Umbilical cord (tissue), 2 donors: ENCODE measurements around the gene SAV1. TPM values are rescaled to one million over a fixed set of nuclear protein-coding genes. Genes with fewer than 3 reads are reported as not detected.

Experiments used
- DNase-seq: peaks from one replicate; pipeline ENCODE4 v3.0.0-alpha.2; 2015; ENCODE audit warnings: low spot score
- total RNA-seq: library from RNA; depleted of rRNA; stranded (reverse); fragments of >200 nt; gene quantifications from one replicate; pipeline ENCODE4 v1.2.3, GENCODE V29; 2014; ENCODE audit warnings: low replicate concordance; ENCODE audit not compliant: insufficient read depth

The SAV1 gene
- total RNA-seq, 1 donor from 2014 or later, result 40.7 TPM

- DNase-seq, result no peak
Measured at GRCh38 chr14:50607181-50607580, 60.9 kb downstream of the SAV1 start.

GRCh38 chr14:50606468-50606867 lies 61.6 kb downstream of the SAV1 start:
- DNase-seq, result no peak

DNA sequence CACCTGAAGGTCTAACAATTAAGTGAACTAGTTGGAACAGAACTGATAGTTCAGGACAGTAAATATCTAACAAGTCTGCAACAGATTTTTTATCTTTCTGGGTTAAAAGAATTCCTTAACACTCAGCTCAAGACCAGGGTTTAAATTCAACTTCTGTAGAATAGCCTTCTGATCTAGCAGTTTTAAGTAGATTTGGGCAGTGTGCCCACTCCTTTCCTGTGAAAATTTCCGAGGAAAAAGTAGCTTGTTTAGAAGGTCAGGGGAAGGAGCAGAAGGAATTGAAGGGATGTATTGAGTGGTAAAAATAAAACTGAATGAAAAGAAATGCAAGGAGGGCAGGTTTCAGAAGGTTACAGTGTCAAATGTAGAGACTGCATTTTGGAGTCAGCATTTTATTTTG lies 62.3 kb downstream of the SAV1 start:
- DNase-seq, result peak; percentile 69

DNA sequence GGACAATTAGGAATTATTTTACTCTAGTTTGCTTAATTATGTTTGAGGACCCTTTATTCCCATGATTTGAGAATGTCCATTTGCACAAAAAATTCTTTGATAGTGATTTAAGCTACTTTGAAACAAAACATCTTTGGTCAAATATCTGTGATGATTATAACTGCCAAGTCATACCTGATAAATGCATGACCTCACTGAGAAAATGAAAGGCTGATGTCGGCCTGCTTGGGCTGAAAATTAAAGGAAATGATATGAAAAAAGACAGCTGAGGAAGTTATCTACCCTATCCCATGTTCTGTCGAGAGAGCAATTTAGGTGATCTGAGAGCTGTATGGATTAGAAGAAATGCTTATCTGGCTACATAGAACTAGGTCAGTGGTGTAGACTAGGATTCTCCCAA lies 64.5 kb downstream of the SAV1 start:
- no peak for DNase-seq

DNA sequence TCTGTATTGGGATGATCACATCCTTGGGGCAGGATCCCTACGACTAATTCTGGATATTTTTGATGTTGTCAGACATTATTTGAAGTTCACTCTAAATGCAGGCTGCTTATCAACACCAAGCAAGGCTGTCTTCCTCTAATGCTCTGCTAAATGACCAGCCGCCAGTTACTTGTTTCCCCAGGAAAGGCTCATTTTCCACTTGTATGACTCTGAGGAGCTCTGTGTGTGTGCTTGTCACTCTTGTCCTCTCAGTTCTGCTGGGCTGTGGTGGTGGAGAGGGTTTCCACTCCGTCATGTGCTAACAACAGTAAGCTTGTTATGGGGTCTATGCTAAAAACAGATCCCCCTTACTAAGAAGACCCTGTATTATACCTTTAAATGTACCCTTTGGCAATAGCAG lies 66.1 kb downstream of the SAV1 start:
- no peak for DNase-seq

DNA sequence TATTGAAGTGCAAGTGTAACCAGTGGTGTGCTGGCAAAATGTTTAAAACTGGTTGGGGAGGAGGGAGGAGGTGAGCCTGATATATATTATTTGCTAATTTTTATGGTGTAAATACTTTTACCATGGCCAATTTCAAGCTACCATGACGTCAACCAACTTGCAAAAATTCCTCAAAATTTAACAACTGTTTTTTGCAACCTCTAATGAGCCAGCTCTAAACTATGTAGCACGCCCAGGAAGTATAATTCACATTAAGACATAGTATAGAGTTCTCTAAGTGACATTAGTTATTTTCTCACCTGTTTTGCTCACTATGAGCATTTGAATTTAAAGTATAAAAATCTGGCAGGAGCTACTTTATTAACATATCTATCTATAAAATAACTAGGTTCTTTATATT lies 66.7 kb downstream of the SAV1 start:
- no peak for DNase-seq

- no peak for DNase-seq
Measured at GRCh38 chr14:50600849-50601248, 67.3 kb downstream of the SAV1 start.

DNA sequence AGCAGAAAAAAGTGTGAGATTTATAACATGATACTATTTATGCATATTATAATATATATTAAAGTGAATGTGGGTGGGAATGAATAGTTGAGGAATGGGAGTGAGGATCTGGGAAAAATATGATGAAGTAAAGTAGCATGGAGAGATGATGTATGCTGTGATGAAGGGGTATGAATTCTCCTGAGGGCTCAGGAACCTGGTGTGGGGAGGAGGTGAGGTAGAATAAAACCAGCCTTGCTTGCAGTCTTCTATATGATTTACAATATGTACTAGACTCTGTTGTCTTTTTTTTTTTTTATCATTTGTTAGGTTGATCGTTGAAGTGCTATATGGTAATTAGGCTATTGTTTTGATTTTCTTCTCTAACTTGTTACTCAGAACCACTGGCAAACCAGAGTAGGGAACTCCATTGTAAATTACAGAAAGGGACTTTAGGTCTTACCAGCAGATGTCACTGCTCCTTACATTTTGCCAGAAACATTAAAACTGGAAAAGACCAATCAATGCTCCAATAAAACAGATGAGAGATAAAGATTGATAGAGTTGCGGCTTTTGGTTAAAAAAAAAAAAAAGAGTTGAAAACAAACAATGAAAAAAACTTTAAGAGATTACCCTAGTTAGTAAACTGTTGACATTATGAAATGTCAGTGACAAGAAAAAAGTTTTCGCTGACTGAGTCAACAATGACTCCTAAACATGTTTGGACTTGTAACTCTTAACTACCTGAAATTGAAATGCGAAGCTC lies 68.2 kb downstream of the SAV1 start:
- DNase-seq, result peak; percentile 50

GRCh38 chr14:50598765-50599164 lies 69.3 kb downstream of the SAV1 start:
- DNase-seq, result no peak

GRCh38 chr14:50594577-50595316 lies 73.4 kb downstream of the SAV1 start:
- DNase-seq, result no peak

DNA sequence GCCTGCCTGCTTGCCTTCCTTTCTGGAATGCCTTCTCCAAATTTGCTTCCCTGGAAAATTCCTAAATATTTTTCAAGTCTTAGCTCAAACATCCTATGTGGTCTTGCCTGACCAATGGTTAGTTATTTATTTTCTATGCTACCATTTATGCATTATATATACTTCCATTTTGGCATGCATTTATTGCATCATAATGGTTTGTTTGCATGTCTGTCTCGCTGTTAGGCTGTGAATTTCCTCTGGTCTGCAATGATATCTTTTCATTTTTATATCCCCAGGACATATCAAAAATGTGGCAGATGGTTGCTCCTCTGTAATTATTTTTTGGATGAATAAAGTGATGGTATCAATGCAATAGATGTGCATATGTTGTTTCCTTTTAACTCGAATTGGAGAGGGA lies 77.6 kb downstream of the SAV1 start:
- DNase-seq, result no peak

Other genes starting within 250 kb of the SAV1 start
- gene MAP4K5, start 135.7 kb downstream of the SAV1 start, total RNA-seq, result 179 TPM
- 19.3 TPM for gene ATL1, start 108.2 kb downstream of the SAV1 start, total RNA-seq
- gene NIN, start 162.9 kb upstream of the SAV1 start, total RNA-seq, result 58.7 TPM
- 5.1 TPM for gene ABHD12B, start 203.7 kb upstream of the SAV1 start, total RNA-seq